GM19025 (cell line): ENCODE data around the gene DNMT3L.
"Not testable (repeated sequence)": the region's sequence is repeated elsewhere in the genome, so short reads cannot be mapped to it uniquely, and the experiment has no call there.

Source experiments
- ATAC-seq: cut with Tn5 transposase; IDR thresholded peaks from one replicate; pipeline ENCODE4 v1.9.1; 2021; ENCODE audit warnings: mild to moderate bottlenecking, low read depth, moderate library complexity; ENCODE audit not compliant: unreplicated experiment

The DNMT3L gene

DNA sequence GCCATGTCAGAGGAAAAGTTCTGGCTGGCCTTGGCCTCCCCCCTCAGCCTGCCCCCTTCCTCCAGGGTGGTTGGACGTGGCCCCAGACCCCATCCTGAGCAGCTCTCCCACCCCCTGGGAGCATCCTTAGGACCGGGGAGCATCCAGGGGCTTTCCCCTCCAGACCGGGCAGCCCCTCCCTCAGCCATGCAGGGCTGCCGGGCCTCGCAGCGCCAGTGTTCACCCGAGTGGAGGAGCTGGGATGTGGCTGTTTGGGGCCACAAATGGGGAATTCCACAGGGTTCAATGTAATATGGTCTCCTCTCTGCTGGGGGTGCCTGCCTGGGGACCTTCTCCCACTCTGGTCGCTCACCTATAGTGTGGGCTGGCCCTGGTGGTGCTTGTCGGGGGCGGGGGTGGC is 33.9 kb upstream of the DNMT3L start:
- no peak for ATAC-seq

DNA sequence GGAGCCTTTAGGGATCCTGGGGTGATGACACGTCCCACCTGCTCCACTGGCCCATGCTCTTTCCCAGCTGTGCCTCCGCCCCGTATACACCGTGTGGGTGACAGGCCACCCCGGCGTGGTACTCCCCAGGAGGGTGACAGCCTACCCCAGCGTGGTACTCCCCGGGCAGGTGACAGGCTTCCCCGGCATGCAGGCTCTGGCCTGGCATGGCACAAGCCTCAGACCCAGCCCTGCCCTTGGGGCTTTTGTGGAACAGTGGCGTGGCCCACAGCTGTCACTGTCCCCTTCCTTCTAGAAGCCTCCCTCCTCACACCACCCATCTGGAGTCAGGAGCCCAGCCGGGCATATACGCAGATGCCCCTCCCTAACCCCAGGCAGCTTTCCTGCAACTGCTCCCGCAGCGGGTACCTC is 33.5 kb upstream of the DNMT3L start:
- ATAC-seq = no peak

DNA sequence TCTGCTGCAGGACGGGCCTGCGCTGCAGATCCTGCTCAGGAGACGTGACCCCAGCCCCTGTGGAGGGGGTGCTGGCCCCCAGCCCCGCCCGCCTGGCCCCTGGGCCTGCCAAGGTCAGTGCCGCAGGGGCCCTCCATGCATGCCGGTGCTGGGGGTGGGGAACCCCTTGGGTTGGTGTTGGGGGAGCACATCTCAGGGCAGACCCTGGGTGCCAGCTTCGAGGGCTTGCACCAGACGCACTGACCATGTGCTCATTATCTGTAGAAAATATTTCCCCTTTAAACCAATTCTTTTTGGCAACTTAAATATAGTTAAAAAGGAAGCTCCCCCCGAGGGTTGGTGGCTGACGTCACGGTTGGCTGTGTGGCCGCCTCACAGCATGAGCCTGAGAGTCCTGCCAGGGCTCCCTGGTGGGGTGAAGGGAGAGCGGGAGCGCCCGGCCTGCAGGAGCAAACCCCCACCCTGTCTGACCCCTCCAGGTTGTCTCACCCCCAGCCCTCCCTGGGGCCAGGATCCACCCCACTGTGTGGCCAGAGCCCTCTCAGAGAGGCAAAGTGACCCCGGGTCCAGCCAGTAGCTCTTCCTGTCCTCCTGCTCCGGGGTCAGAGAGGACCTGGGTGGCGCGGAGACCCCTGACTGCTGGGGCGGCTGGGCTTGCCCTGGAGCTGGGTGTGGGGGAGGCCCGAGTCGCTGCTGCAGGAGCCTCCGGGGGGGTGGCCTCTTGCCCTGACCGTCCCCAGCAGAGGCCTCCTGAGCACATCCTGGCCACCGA is 32.9 kb upstream of the DNMT3L start:
- ATAC-seq = no peak

DNA sequence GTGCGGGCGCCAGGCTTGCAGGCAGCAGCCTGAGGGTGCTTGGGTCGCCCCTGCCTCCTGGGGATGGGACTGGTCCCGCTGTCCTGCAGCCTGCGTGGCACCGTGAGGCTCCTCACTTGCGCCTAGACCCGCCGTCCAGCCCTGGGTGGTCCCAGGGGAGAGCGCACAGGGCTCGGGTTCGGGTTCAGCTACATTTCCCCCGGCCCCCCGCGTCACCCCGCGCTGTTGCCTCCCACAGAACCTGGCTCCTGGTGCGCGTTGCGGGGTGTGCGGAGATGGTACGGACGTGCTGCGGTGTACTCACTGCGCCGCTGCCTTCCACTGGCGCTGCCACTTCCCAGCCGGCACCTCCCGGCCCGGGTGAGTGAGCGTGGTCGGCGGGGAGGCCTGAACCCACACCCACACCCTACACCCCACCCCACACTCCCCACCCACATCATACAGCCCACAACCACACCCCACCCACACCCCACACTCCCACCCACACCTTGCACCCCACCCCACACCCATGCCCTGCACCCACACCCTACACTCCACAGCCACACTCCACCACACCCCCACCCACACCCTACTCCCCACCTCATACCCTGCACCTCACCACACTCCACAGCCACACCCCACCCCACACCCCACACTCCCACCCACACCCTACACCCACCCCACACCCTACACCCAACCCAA is 32.0 kb upstream of the DNMT3L start:
- no peak for ATAC-seq

DNA sequence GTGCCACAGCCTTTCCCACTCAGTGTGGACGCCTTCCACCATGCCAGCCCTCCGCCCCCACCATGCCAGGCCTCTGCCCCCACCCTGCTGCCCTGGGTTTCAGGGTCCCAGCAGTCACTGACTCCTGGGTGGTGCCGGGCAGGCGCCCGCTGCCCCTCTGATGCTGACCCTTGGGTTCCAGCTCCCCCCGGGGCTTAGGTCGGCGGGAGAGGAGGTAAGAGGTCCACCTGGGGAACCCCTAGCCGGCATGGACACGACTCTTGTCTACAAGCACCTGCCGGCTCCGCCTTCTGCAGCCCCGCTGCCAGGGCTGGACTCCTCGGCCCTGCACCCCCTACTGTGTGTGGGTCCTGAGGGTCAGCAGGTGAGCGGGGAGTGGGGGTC is 31.1 kb upstream of the DNMT3L start:
- no peak for ATAC-seq

DNA sequence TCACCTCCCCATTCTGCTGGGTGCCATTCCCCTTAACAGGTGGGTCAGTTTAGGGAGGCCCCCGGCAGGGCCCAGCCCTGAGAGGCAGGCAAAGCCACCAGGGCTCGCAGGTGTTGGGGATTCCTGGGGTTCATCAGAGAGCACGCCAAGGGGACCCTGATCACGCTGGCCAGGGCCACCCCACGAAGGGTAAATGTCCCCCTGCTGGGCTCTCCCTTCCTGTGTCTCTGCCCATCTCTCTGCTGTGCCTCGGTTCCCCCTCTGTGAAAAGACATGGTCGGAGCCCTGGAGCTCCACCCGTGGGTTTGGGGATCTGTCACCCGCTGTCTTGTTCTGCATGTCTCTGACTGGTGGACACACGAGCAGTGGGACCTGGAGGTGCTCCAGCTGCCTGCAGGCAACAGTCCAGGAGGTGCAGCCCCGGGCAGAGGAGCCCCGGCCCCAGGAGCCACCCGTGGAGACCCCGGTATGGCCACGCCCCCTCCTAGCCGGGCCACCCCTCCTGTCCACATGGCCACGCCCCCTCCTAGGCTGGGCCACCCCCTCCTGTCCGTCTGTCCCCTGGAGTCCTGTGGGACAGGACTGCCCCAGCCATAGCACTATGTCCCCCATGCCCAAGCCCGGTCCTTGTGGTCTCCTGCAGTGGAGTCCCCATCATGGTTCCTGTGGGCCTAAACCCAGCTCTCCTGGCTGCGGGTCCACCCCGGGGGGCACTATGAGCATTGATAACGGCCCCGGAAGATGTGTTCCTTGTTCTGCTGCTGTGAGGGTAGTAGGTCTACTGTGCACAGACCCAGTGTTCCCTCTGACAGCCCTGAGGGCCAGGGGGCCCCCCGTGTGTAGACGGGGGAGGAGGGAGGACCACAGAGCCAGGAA is 30.5 kb upstream of the DNMT3L start:
- no peak for ATAC-seq

DNA sequence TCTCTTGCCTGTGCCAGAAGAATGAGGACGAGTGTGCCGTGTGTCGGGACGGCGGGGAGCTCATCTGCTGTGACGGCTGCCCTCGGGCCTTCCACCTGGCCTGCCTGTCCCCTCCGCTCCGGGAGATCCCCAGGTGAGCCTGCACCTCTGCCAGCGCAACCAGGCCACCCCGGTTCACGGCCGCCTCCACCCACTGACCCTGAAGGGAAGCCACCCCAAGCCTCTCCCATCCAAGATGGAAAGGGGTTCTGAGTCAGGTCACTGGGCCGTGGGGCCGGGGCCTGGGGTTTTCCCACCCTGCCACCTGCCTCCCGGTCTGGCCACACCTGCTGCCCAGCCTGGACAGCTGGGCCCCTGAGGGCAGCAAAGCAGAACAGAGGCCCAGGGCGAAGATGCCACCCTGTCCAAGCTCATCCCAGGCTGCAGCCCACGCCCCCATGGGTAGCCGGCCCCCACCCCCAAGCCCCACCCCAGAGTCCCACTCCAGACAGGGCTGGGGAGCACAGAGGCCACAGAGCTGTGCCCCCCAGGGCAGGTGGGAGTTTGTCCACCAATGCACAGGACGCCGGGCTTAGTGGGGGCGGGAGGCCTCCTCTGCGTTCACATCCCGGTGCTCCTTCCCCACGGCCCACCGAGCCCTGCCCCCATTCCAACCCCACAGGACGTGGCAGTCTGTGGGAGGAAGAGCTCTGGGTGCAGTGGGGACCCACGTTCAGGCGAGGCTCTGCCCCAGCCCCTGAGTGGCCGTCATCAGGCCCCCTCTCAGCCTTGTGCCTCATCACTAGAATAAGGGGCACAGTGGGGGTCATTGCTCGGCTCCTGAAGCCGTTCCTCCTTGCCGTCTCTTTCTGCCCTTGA is 29.6 kb upstream of the DNMT3L start:
- ATAC-seq = no peak

DNA sequence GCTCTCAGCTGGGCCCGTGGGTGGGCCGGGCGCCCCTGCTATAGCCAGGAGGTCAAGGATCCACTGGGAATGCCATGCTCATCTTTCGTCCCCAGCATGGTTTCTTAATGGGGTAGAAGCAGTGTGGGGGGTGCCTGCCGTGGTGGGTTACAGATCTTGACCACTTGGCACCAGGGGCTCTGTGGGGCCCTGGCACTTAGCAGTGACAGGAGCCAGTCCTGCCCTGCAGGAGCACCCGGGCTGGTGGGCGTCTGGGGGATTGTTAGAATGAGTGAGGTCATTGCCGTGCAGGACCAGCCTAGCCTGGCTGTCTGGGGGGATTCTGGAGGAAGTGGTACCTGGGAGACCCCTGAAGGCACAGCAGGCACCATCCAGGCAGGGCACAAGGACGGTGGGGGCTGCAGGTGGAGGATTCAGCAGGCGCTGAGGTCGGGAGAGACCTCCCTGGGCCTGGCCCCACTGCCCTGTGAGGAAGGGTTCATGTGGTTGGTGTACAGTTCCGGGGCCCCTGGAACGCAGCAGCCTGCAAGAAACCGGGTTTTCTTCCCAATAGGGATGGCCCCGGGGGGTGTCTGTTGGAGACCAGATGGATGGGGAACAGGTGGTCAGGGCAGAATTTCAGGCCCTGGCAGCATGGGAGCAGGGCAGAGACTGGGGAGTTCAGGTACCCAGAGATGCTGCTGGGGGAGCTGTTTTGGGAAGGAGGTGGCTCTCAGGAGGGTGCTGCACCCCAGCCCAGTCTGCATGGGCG is 28.8 kb upstream of the DNMT3L start:
- ATAC-seq = no peak

DNA sequence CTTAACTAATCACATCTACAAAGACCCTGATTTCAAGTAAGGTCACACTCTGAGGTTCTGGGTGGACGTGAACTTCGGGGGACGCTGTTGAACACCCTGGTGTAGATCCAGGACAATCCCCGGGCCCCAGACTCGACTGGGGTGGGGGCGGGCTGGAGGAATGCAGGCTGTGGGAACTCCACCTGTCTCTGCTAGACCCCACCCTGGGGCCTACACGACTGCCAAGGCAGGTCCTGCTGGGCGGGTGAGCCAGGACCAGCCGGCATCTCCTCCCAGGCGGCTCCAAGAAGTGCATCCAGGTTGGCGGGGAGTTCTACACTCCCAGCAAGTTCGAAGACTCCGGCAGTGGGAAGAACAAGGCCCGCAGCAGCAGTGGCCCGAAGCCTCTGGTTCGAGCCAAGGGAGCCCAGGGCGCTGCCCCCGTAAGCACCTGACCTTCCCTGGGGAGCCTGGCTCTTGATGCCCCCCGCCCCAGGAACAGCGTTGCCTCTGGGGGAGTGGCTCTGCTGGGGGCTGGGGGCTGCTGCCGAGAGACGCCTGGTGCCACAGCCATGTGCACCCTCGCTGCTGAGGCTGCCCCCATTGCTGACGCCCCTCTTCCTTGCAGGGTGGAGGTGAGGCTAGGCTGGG is 27.8 kb upstream of the DNMT3L start:
- no peak for ATAC-seq

DNA sequence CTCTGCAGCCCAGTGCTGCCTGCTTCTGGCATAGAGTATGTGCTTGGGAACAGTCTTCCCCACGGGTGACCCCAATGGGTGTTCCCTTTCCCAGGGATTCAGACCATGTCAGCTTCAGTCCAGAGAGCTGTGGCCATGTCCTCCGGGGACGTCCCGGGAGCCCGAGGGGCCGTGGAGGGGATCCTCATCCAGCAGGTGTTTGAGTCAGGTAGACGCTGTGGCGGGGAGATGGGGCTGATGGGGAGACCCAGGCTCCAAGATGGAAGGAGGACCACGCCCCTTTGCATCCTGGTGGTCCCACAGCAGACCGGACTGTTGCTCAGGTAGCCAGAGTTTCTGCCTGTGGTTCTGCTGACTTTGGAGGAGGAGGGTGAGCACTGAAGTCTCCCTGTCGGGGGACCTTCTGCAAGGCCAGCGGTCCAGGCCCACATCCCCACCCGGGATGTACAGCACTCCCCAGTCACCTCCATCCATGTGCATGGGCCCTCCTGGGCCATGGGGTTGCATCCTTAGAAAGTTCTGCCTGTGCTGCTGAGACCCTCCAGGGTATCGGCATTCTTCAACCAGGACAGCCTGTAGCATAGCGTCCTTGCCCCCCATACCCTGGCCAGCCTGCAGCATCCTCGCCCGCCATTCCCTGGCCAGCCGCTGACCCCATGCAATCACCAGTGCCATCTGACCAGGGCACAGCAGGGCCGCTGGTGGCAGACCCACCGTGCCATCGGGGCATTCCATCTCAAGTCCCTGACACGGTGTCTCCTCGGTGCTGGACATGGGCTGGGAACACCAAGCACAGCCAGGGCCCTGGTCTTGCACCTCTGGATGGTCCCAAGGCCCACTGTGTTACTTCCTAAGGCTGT is 26.8 kb upstream of the DNMT3L start:
- no peak for ATAC-seq

DNA sequence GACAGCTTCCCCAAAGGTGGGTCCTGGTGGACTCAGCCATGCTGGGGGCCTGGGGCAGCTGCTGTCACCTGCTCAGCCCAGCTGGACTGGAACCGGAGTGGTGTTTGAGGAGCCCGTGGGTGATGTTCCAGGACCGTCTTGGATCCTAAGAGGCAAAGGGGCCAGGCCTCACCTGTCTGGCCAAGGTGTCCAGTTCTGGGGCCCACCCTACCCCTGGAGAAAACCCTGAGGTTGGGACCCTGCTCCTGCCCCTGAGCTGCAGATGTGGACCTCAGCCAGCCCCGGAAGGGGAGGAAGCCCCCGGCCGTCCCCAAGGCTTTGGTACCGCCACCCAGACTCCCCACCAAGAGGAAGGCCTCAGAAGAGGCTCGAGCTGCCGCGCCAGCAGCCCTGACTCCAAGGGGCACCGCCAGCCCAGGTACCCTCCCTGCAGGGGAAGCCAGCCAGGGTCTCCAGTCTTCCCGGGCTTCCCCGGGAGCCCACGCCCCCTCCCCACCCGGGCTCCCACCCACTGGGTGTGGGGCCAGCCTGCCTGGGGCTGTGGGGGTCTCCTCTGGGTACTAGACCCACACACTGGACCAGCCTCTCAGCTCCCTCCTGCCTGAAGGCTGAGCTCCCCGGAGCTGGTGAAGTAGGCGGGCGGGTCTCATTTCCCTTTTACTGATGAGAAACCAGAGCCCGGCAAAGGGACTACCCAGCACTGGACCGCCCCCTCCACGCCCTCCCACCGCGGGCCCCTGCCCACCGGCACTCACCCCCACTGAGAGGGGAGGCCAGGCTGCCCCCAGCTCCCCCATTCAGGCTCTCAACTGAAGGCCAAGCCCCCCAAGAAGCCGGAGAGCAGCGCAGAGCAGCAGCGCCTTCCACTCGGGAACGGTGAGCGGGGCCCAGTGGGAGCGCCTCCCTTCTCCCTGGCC is 25.3 kb upstream of the DNMT3L start:
- no peak for ATAC-seq

DNA sequence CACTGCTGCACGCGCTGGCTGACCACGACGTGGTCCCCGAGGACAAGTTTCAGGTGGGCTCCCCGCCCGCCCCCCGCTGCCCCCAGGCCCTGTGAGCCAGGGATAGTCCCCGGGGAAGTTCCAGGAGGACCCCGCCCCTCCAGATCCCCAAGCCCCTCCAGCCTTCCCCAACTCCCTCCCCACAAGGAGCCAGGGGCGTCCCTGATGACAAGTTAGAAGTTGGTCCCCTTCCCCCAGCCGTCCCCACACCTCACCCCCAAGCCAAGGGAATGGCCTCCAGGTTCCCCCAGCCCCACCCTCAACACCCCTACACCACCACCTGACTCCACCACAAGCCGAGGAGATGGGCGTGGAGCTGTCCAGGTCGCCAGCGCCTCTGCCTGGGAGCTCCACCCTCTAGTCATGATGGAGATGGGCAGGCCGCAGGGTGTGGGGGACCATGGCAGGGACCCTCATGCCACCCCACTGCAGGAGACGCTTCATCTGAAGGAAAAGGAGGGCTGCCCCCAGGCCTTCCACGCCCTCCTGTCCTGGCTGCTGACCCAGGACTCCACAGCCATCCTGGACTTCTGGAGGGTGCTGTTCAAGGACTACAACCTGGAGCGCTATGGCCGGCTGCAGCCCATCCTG is 24.5 kb upstream of the DNMT3L start:
- no peak for ATAC-seq

DNA sequence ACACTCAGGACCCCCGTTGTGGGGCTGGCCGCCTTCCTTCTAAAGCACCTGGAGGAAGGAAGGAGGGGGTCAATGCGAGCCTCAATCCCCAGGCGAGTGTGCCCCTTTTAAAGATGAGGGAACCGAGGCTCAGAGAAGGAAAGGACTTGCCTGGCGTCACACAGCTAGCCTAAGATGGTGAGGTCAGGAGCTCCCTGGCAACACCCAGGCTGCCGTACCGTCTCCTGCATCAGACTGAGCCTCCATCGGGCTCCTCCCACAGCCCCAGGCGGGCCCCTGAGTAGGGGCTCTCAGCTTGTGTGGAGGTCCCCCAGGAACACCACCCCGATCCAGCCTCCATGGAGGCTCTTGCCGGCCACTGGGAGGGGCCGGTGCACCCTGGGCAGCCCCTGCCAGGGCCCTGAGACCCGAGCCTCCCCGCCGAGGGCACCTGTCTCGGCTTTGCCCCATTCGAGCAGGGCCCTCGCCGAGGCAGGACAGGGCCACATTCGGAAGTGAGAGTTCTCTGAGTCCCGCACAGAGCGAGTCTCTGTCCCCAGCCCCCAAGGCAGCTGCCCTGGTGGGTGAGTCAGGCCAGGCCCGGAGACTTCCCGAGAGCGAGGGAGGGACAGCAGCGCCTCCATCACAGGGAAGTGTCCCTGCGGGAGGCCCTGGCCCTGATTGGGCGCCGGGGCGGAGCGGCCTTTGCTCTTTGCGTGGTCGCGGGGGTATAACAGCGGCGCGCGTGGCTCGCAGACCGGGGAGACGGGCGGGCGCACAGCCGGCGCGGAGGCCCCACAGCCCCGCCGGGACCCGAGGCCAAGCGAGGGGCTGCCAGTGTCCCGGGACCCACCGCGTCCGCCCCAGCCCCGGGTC is 23.7 kb upstream of the DNMT3L start, which contains the start of gene AIRE:
AIRE (plus strand) TSS at position 739 of the 855 bp plus-strand sequence. CDS start 131 bp downstream, outside the sequence.
- ATAC-seq = no peak

DNA sequence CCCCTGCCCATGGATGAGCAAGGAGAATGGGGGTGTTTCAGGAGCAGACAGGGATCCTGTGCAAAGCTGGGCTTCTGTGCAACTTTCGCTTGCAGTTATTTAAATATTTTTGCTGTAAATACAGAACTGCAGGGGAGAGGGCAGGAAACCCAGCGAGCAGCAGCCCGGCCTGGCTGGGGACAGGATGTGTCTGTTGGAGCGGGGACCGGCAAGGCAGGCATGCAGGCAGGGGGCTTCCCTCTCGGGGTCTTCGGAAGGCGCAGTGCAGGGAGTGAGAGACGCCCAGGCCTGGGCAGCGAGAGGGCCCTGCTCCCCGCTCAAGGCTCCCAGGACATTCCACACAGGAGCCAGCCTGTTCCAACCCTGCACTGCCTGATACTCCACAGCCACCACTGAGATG is 22.3 kb upstream of the DNMT3L start:
- ATAC-seq = no peak

DNA sequence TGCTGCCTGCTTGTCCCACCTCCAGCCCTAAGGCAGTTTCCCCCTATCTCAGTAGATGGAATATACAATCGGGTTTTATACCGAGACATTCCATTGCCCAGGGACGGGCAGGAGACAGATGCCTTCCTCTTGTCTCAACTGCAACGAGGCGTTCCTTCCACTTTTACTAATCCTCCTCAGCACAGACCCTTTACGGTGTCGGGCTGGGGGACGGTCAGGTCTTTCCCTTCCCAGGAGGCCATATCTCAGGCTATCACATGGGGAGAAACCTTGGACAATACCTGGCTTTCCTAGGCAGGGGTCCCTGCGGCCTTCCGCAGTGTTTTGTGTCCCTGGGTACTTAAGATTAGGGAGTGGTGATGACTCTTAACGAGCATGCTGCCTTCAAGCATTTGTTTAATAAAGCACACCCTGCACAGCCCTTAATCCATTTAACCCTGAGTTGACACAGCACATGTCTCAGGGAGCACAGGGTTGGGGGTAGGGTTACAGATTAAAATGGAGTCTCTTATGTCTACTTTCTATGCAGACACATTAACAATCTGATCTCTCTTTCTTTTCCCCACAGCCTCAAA is 21.6 kb upstream of the DNMT3L start:
- ATAC-seq = not testable (repeated sequence)
